ENCODE results near the gene TBC1D22A. TPM values are rescaled to one million over a fixed set of nuclear protein-coding genes. Genes with fewer than 3 reads are reported as not detected.

The TBC1D22A gene
- total and polyA plus RNA-seq, 9 of the 15 experiments (the other 6 are each of a cell fraction or from before 2014, with no cell fraction given): 0.20 to 11.5 (median 5.2) TPM

DNA sequence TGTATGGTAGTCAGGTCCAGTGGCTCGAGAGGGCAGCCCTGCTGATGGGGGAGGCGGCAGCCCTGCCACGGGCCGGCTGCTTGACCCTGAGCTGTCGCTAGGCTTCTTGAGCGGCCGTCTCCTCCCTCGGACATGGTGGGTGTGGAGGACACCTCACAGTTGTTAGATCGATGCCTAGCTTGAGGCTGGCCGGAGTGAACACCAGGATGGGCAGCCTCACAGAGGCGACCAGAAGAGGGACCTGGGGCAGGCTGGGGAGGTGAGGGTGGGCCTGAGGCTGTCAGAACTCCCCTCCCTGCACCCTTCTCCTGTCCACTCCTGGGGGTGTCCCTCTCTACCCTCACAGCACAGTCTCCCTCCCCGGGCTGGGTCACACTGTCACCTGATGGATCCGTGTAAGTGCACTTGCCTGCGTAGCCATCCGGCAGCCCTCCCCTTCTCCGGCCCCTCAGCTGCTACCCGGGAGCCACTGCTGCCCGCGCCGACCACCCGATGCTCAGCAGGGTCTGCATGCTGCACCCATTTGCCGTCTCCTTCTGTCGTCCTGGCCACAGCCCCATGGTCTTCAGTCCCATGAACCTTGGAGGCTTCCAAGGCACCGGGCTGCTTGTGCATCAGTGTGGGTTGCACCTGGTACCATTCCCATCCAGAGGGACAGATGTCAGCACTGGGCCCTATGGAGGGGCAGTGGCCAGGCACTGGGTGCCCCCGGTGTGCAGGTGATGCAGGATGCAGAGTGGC is 394.1 kb downstream of the TBC1D22A start (continued):
- TF ChIP-seq, protein P1, sequence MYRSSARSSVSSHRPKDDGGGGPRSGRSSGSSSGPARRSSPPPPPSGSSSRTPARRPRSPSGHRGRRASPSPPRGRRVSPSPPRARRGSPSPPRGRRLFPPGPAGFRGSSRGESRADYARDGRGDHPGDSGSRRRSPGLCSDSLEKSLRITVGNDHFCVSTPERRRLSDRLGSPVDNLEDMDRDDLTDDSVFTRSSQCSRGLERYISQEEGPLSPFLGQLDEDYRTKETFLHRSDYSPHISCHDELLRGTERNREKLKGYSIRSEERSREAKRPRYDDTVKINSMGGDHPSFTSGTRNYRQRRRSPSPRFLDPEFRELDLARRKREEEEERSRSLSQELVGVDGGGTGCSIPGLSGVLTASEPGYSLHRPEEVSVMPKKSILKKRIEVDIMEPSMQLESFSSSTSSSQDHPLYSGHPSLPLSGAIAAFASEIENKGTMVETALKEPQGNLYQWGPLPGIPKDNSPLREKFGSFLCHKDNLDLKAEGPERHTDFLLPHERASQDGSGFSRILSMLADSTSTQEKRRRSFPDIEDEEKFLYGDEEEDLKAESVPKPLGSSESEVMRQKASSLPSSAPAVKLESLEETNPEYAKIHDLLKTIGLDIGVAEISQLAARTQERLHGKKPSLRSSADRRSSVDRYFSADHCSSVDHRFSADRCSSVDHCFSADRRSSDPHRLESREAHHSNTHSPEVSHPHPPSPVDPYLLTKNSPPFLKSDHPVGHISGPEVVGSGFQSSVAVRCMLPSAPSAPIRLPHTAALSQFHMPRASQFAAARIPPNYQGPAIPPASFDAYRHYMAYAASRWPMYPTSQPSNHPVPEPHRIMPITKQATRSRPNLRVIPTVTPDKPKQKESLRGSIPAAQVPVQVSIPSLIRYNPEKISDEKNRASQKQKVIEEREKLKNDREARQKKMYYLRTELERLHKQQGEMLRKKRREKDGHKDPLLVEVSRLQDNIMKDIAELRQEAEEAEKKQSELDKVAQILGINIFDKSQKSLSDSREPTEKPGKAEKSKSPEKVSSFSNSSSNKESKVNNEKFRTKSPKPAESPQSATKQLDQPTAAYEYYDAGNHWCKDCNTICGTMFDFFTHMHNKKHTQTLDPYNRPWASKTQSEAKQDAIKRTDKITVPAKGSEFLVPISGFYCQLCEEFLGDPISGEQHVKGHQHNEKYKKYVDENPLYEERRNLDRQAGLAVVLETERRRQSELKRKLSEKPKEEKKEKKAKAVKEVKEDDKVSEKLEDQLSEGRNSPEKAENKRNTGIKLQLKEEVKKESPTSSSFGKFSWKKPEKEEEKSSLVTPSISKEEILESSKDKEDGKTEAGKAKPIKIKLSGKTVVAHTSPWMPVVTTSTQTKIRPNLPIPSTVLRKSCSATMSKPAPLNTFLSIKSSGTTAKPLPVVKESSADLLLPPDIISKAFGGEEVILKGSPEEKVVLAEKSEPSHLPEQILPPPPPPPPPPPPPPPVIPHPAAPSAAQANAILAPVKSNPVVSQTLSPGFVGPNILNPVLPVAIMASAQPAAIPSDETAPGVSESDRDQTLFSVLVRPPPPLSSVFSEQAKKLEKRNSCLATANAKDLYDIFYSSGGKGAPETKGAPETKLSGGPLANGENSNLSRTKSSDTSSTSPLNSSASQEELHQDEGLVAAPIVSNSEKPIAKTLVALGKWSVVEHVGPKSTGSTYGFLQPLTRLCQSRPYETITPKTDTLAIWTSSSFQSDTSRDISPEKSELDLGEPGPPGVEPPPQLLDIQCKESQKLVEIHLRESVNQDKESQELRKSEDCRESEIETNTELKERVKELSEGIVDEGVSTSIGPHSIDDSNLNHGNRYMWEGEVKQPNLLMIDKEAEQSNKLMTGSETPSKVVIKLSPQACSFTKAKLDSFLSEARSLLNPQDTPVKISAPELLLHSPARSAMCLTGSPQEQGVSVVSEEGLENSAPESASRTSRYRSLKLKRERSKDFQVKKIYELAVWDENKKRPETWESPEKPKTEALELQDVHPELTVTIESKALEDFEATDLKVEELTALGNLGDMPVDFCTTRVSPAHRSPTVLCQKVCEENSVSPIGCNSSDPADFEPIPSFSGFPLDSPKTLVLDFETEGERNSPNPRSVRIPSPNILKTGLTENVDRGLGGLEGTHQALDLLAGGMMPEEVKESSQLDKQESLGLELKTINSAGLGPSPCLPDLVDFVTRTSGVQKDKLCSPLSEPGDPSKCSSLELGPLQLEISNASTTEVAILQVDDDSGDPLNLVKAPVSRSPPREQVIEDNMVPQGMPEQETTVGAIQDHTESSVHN (IDR thresholded peaks at IDR 0.05; ENCODE audit: borderline replicate concordance in 1 of 2, low read depth in 1 of 2): no peak
- TF ChIP-seq YBX1 (IDR thresholded peaks at IDR 0.05): no peak
- no peak for TF ChIP-seq CBFB (CRISPR knock-in tag; IDR thresholded peaks at IDR 0.05)
- TF ChIP-seq SP1 (CRISPR knock-in tag; IDR thresholded peaks at IDR 0.05): no peak
- TF ChIP-seq ARID3A (IDR thresholded peaks at IDR 0.05; ENCODE audit: borderline replicate concordance, low read depth, low read length): no peak

All from K562 (cell line).